Iris pigment epithelial cell (primary cell): ENCODE measurements around the gene SLC4A8.
"Not testable (repeated sequence)": the region's sequence is repeated elsewhere in the genome, so short reads cannot be mapped to it uniquely, and the experiment has no call there.

Experiments used
- DNase-seq: peaks from one replicate; pipeline ENCODE4 v3.0.0-alpha.2; 2011; ENCODE audit warnings: low read depth

The SLC4A8 gene

DNA sequence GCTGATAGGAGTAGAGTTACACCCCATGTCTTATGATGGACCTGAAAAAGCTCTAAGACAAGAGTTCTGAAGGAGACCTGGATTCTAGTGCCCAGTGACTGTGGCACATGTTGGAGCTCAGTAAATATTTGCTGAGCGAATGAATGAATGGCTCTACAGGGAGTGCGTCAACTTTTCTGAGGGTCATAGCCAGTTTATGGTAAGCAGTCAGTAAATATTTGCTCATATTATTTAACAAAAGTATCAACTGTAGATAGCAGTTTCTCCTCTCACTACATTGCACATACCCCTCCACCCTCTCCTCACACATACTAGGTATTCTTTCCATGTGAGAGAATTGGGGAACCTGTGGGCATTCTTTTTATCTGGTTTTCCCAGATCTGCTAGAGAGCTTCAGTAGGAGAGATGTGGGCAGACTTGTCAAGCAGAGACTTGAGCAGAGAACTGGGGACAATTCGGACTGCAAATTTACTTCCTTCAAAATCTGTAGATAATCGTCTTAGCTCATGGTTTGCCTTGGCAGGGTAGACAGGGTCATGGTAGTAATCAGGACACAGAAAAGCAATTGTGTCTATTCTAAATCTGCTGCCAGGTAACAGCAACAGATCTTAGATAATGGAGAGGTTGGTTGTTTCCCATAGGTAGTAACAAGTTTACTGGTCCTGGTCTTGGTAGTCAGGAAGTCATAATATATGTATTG lies 5.7 kb downstream of the SLC4A8 start:
- DNase-seq, result no peak

- DNase-seq, result no peak
Measured at GRCh38 chr12:51432921-51433320, 8.3 kb downstream of the SLC4A8 start.

DNA sequence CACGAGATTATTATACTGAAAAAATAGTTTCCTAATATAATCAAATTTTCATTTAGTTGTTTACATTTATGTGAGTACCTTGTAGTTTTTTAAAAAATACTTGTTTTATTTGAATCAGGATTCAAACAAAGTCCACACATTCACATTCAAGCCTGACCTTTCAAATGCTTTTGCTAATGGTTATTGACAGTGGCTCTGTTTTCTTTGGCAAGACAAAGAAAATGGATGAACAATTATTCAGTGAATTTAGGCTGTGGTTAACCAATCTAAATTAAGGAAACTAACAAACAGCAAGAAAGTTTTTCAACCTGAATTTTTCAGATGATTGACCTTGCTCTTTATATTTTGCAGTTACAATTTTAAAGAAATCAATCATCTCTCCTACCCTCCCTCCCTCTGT lies 9.7 kb downstream of the SLC4A8 start:
- peak; percentile 23 for DNase-seq

DNA sequence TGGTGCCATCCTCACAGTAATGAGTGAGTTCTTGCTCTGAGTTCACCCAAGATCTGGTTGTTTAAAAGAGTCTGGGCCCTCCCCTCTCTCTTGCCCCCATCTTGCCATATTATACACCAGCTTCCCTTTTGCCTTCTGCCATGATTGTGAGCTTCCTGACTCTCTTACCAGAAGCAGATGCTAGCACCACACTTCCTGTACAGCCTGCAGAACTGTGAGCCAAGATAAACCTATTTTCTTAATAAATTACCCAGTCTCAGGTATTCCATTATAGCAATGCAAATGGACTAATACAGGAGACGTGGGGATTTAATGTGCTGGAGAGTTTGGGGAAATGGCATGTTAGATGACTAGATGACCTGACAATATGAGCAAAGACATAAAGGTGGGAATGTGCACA lies 12.8 kb downstream of the SLC4A8 start:
- DNase-seq, result no peak

GRCh38 chr12:51439330-51439729 lies 14.7 kb downstream of the SLC4A8 start:
- DNase-seq, result no peak

DNA sequence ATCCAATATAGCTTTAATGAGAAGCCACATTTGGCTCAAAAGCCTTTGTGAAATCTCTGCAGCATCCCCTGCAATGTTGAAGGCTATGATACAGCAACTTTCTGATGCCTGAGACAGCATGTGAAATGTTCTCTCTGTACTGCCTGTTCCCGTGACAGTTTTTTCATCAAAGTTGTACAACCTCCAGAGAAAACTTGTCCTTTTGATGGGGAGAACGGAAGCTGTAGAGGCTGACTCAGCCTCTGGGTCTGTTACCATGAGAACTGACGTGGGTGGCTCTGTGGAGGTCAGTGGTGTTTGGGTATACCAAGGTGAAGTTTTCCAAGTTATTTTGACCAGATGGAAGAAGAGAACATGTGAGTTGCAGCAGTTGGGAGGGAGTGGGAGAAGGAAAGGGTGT lies 17.0 kb downstream of the SLC4A8 start:
- DNase-seq, result peak; percentile 95

- DNase-seq, result peak; percentile 81
Measured at GRCh38 chr12:51442324-51442723, 17.7 kb downstream of the SLC4A8 start.

GRCh38 chr12:51443573-51443972 lies 18.9 kb downstream of the SLC4A8 start:
- DNase-seq, result no peak

DNA sequence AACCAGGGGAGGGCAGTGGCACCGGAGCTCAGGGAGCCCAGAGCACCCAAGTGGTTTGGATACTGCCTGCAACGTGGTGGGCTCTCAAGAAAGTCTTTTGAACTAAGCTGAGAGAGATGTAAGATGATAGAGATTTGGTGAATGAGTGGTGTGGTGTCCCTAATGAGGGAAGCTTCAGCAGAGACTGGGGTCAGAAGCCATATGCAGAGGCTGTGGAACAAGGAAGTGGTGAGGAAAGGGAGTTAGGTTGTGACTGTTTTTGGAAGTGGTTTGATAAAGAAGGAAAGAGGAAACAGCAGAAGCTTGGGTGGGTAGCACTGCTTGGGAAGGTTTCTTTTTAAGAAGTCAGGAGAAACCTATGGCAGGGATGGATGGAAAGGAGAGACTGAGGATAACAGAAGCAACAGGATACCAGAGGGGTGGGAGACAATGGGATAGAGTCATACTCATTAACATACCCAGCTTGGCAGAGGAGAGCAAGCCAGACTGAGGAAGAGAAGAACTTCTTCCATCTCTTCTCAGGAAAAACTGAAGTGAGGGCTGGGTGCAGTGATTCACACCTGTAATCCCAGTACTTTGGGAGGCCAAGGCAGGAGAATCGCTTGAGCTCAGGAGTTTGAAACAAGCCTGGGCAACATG lies 24.1 kb downstream of the SLC4A8 start:
- no peak for DNase-seq

DNA sequence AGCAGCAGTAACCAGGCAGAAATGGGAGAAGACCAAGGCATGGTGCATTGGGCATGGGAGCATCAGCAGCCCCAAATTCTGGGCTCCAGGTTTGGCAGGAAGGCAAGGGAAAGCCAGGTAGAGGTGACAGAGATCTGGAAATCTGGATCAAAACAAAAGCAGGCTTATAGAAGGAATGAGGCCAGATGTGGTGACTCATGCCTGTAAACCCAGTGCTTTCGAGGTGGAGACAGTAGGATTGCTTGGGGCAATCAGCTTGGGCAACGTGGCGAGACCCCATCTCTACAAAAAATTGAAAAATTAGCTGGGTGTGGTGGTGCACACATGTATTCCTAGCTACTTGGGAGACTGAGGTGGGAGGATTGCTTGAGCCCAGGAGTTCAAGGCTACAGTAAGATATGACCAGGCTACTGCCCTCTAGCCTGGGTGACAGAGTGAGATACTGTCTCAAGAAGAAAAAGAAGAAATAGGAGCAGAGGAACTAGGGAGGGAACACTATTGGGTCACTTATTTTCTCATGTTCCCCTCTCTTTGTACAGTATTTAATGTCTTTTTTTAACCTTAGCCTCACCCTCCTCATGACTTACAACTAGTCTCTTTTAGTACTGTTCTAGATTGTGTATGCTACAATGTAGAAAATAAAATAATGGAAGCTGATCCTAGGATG lies 25.1 kb downstream of the SLC4A8 start:
- peak; percentile 41 for DNase-seq

DNA sequence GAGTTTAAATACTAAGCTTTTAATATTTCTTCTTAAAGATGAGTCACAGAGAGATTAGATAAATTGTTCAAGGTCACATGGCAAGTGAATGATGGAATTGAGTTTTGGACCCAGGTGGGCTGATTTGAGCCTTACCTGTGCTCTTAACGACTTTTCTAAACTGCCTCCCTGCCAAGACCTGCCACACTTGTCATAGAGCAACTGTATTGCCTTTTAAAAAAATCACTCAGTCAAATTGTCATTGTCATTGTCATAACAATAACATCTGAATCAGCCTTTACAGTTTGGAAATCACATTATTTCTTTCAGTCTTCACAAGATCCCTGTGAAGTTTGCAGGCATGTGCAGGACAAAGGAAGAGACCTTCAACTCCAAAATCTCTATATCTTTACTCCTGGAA lies 25.7 kb downstream of the SLC4A8 start:
- no peak for DNase-seq

- no peak for DNase-seq
Measured at GRCh38 chr12:51450806-51451205, 26.2 kb downstream of the SLC4A8 start.

DNA sequence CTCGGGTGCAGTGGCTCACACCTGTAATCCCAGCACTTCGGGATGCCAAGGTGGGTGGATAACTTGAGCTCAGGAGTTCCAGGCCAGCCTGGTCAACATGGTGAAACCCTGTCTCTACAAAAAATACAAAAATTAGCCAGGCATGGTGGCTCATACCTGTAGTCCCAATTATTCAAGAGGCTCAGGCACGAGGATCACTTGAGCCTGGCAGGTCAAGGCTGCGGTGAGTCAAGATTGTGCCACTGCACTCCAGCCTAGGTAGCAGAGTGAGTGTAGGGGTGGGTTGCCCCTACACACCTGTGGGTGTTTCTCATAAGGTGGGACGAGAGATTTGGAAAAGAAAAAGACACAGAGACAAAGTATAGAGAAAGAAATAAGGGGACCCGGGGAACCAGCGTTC lies 29.4 kb downstream of the SLC4A8 start:
- DNase-seq, result not testable (repeated sequence)

DNA sequence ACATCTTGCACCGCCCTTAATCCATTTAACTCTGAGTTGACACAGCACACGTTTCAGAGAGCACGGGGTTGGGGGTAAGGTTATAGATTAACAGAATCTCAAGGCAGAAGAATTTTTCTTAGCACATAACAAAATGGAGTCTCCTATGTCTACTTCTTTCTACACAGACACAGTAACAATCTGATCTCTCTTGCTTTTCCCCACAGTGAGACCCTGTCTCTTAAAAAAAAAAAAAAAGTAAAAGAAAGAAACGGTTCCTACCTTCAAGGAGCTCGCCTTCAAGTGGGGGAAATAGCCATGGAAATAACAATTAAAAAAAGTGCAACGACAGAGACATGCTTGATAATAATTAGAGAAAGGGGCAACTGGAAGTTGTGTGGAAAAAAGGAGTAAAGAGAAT lies 30.4 kb downstream of the SLC4A8 start:
- not testable (repeated sequence) for DNase-seq

DNA sequence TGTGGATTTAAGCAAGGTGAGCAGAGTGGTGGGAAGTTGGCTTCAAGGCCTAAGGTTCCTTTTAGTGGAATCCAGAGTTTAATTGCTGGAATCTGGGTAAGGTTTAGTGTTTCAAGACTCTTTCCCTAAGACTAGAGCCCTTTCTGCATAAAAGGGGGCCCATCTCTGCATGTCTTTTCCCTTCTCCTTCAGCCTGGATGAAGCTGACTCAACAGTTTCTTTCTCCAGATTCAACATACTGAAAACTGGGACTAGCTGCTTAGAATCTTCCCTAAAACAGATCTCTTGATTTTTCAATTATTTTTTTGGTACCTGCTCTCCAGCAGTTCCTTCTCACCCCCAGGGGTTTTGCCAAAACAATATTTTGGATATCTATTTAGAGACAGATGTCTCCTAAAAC lies 34.0 kb downstream of the SLC4A8 start:
- no peak for DNase-seq

- no peak for DNase-seq
Measured at GRCh38 chr12:51460519-51460918, 35.9 kb downstream of the SLC4A8 start.

GRCh38 chr12:51465491-51465890 lies 40.9 kb downstream of the SLC4A8 start:
- no peak for DNase-seq

DNA sequence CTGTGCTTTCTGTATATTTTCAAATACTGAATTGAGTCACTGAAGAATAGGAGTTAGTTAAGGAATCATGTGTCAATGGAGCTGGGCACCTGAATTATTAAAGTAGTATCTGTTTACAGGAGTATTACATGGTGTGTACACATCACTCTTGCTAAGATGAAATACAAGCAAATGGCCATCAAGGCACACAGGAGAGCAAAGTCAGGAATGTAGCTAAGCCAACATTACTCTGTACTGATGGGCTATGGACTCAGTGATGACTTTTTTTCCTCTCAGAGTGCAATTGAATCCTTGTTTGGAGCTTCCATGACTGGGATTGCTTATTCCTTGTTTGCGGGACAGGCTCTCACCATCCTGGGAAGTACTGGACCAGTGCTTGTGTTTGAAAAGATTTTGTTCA lies 45.5 kb downstream of the SLC4A8 start:
- DNase-seq, result no peak

GRCh38 chr12:51471111-51471864 lies 46.7 kb downstream of the SLC4A8 start:
- DNase-seq, result no peak

DNA sequence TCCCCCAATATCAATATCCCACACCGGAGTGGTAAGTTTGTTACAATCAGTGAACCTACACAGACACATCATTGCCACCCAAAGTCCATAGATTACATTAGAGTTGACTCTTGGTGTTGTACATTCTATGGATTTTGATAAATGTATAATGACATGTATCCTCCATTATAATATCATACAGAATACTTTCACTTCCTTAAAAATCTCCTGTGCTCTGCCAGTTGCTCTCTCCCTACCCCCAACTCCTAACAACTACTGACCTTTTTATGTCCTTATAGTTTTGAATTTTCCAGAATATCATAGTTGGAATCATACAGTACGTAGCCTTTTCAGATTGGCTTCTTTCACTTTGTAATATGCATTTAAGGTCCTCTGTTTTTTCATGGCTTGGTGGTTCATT lies 48.4 kb downstream of the SLC4A8 start:
- no peak for DNase-seq

DNA sequence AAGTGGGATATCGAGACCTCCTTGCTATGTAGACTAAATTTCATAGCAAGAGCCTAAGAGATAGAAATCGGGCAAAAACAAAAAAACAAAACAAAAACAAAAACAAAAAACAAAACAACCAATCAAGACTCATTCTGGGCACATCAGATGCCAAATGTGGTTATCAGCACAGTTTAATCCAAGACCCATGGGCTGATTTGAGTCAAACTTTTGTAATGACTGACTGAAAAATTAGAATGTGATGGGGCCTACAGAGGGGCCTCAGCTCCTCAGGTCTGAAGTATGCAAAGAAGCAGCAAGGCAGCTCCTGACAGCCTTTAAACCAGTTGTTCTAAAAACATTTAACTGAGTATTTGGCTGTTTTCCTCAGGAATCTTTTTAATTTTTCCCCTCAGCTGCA lies 49.3 kb downstream of the SLC4A8 start:
- DNase-seq, result no peak

GRCh38 chr12:51475543-51475942 lies 50.9 kb downstream of the SLC4A8 start:
- DNase-seq, result peak; percentile 8

GRCh38 chr12:51480978-51481377 lies 56.3 kb downstream of the SLC4A8 start:
- DNase-seq, result no peak
